ENCODE measurements around the gene SUDS3.

SUDS3 gene

GRCh38 chr12:118355843-118356242, 20.5 kb upstream of the SUDS3 start:
- Histone ChIP-seq H3K9me2 (ENCODE audit: low read depth, low read length) (no peaks in the 10 kb centered on the region), H3K4me3 (ENCODE audit: low read depth, low read length, poor library complexity, severe bottlenecking) (no peak overlapping the region), H3K27ac (ENCODE audit: low read depth, low read length, poor library complexity, severe bottlenecking) (peak overlapping the region; percentile 81), H3K27me3 (ENCODE audit: insufficient read depth, low read length) (no peaks in the 10 kb centered on the region), H3K36me3 (ENCODE audit: insufficient read depth, low read length) (peaks cover 22% of the 10 kb centered on the region), H3K4me1 (ENCODE audit: insufficient read depth, low read length, severe bottlenecking) (peaks cover 43% of the 10 kb centered on the region), H3K4me2 (ENCODE audit: low read length) (no peak overlapping the region), H3K9ac (ENCODE audit: low read length) (no peak overlapping the region), H2AFZ (ENCODE audit: low read length) (no peak overlapping the region), H4K20me1 (ENCODE audit: insufficient read depth, low read length) (no peaks in the 10 kb centered on the region), H3K9me3 (ENCODE audit: low read length) (no peaks in the 10 kb centered on the region), H3K79me2 (ENCODE audit: insufficient read depth, low read length) (peaks cover 60% of the 10 kb centered on the region), H3F3A (ENCODE audit: insufficient read depth, low read length) (no peaks in the 10 kb centered on the region)
- no peak for TF ChIP-seq CTCF (IDR thresholded peaks at IDR 0.05; ENCODE audit: low read length)
- TF ChIP-seq EZH2 (IDR thresholded peaks at IDR 0.05; ENCODE audit: borderline replicate concordance, low read length), result no peak

- Histone ChIP-seq H3K9me2 (ENCODE audit: low read depth, low read length) (no peaks in the 10 kb centered on the region), H3K9me3 (ENCODE audit: low read length) (no peaks in the 10 kb centered on the region), H3K27ac (ENCODE audit: low read depth, low read length, poor library complexity, severe bottlenecking) (peak overlapping the region; percentile 81), H2AFZ (ENCODE audit: low read length) (no peak overlapping the region), H3K4me3 (ENCODE audit: low read depth, low read length, poor library complexity, severe bottlenecking) (peak overlapping the region; percentile 70), H3F3A (ENCODE audit: insufficient read depth, low read length) (no peaks in the 10 kb centered on the region), H4K20me1 (ENCODE audit: insufficient read depth, low read length) (no peaks in the 10 kb centered on the region), H3K9ac (ENCODE audit: low read length) (peak overlapping the region; percentile 81), H3K4me1 (ENCODE audit: insufficient read depth, low read length, severe bottlenecking) (peaks cover 43% of the 10 kb centered on the region), H3K36me3 (ENCODE audit: insufficient read depth, low read length) (peaks cover 22% of the 10 kb centered on the region), H3K4me2 (ENCODE audit: low read length) (peak overlapping the region; percentile 75), H3K27me3 (ENCODE audit: insufficient read depth, low read length) (no peaks in the 10 kb centered on the region), H3K79me2 (ENCODE audit: insufficient read depth, low read length) (peaks cover 53% of the 10 kb centered on the region)
- TF ChIP-seq EZH2 (IDR thresholded peaks at IDR 0.05; ENCODE audit: borderline replicate concordance, low read length), result no peak
- TF ChIP-seq CTCF (IDR thresholded peaks at IDR 0.05; ENCODE audit: low read length), result no peak
Measured at GRCh38 chr12:118356809-118357256, 19.5 kb upstream of the SUDS3 start.

DNA sequence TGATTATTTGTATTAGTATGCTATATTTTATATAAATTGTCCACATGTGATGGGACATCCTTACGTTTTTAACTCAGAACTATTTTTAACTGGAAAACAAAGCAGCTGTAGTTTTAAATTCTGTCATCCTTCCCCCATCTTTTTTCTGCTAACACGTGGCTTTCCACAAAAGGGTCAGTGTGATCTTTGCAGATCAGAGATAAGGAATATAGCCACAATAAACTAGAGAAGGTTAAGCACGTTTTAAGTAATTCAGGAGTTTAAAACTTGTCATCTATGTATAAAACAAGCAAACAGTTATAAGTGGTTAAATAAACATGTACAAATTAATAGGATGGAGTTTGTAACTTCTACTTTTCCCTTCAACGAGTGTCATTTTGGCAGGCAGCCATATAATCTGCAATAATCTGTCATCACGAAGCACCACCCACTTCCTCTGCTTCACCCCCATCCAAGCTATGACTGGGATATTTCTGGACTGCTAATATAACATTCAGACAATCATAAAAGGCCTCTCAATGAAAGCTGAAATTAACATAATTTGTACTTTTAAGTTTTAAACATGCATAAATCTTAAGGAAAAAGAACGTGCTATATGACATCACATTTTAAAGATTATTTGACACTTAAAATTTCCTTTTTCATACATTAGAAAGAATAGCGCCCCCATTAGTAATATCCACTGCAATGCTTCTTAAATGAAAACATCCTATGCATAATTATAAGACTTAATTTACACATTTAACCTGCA, 18.9 kb upstream of the SUDS3 start:
- peaks cover 22% of the 10 kb centered on the region for H3K36me3 ChIP-seq (ENCODE audit: insufficient read depth, low read length)
- H3K79me2 ChIP-seq (ENCODE audit: insufficient read depth, low read length), result peaks cover 52% of the 10 kb centered on the region
- H3K27ac ChIP-seq (ENCODE audit: low read depth, low read length, poor library complexity, severe bottlenecking), result peak overlapping the region; percentile 81
- H3F3A ChIP-seq (ENCODE audit: insufficient read depth, low read length), result no peaks in the 10 kb centered on the region
- H3K9me3 ChIP-seq (ENCODE audit: low read length), result no peaks in the 10 kb centered on the region
- no peaks in the 10 kb centered on the region for H4K20me1 ChIP-seq (ENCODE audit: insufficient read depth, low read length)
- H3K9me2 ChIP-seq (ENCODE audit: low read depth, low read length), result no peaks in the 10 kb centered on the region
- no peak overlapping the region for H2AFZ ChIP-seq (ENCODE audit: low read length)
- H3K27me3 ChIP-seq (ENCODE audit: insufficient read depth, low read length), result no peaks in the 10 kb centered on the region
- peak overlapping the region; percentile 75 for H3K4me2 ChIP-seq (ENCODE audit: low read length)
- TF ChIP-seq EZH2 (IDR thresholded peaks at IDR 0.05; ENCODE audit: borderline replicate concordance, low read length) (no peak), CTCF (IDR thresholded peaks at IDR 0.05; ENCODE audit: low read length) (peak; percentile 81)
- H3K4me3 ChIP-seq (ENCODE audit: low read depth, low read length, poor library complexity, severe bottlenecking), result peak overlapping the region; percentile 70
- H3K4me1 ChIP-seq (ENCODE audit: insufficient read depth, low read length, severe bottlenecking), result peaks cover 43% of the 10 kb centered on the region
- peak overlapping the region; percentile 81 for H3K9ac ChIP-seq (ENCODE audit: low read length)

Data from OCI-LY1 (cell line).